Ovary (tissue), 9 donors: Measurements from ENCODE around the gene SPAG16. TPM values are rescaled to one million over a fixed set of nuclear protein-coding genes. Genes with fewer than 3 reads are reported as not detected.

Source experiments
- DNase-seq, 5 donors: peaks; one replicate each; pipeline ENCODE4 v3.0.0-alpha.2; 2019 to 2020
- H3K27ac ChIP-seq, 2 donors: fragments of 200-600 bp; one replicate each; pipeline versions ENCODE4 v1.5.1 to v1.8.0; 2019 to 2022
- H3K27me3 ChIP-seq: fragments of 200-600 bp; one replicate; pipeline ENCODE4 v1.8.0; 2022
- H3K36me3 ChIP-seq: fragments of 200-600 bp; sonication (generic); one replicate; pipeline ENCODE4 v1.5.1; 2019
- H3K4me1 ChIP-seq: one replicate; pipeline ENCODE4 v1.8.1; 2013; ENCODE audit warnings: mild to moderate bottlenecking, moderate library complexity; ENCODE audit not compliant: insufficient read depth
- H3K4me3 ChIP-seq: fragments of 200-600 bp; sonication (generic); one replicate; pipeline ENCODE4 v1.5.1; 2017
- H3K9me3 ChIP-seq, 2 donors: fragments of 200-600 bp in 1 of 2; sonication (generic) in 1 of 2; one replicate each; pipeline versions ENCODE4 v1.5.1 to v1.8.1; 2013 to 2019; ENCODE audit warnings: mild to moderate bottlenecking in 1 of 2, moderate library complexity in 1 of 2
- CTCF ChIP-seq, 3 donors: fragments of 450-650 bp in 2 of 3; fragments of 200-600 bp in 1 of 3; IDR thresholded peaks; one replicate each; pipeline versions ENCODE4 v1.5.1 to v1.8.0; 2016 to 2022; ENCODE audit warnings: antibody characterized with exemption in 3 of 3, mild to moderate bottlenecking in 1 of 3
- EP300 ChIP-seq: sonication (generic); formaldehyde crosslinking; IDR thresholded peaks from one replicate; pipeline ENCODE4 v1.6.1; 2017; ENCODE audit warnings: antibody characterized with exemption
- POLR2A ChIP-seq: fragments of 450-650 bp; IDR thresholded peaks from one replicate; pipeline ENCODE4 v1.6.1; 2017; ENCODE audit warnings: antibody characterized with exemption, mild to moderate bottlenecking, moderate library complexity
- WGBS, 3 donors: extraction: QIAGEN DNeasy Blood & Tissue Kit in 1 of 3; methylation state at CpG; one replicate each; pipeline versions ENCODE4 v1.1.5 to v1.1.7; 2013 to 2017; 5-methylcytosine and 5-hydroxymethylcytosine counted together
- intact Hi-C, 4 donors: fragments of 100-400 bp; cut with DNase I; formaldehyde crosslinking; loops; one replicate each; pipeline versions ENCODE4 v1.11.0 to v1.15.1; 2022 to 2023
- polyA plus RNA-seq, 2 donors: library from polyadenylated mRNA; stranded (reverse); fragments of 200-250 nt in 1 of 2; fragments of 350-450 nt in 1 of 2; fragmentation: Illumina TruSeq in 1 of 2; extraction: RNeasy Lipid Tissue Mini Kit (QIAGEN cat#74804) in 1 of 2; gene quantifications; one replicate each; pipeline ENCODE4 v1.2.3, GENCODE V29; 2013 to 2014
- total RNA-seq, 7 donors: library from RNA; depleted of rRNA in 2 of 7; stranded (reverse); fragments of >200 nt in 2 of 7; fragmentation: NEBNext Ultra II Directional in 3 of 7; extraction: Animal tissue kit (Norgen Biotek cat#: 25700) in 3 of 7; gene quantifications; one replicate each; pipeline versions ENCODE4 v1.1.0 to v1.2.4, GENCODE V29; 2016 to 2023
- donor health status: DM: no; HTN: no; CAD: no; lungs with moderate emphysema.
- donor health status: DM: no; HTN: no; CAD: no.
- donor health status: Bipolar disorder and iron deficiency.
- donor health status: DM: yes; HTN: yes; CAD: no.
- donor health status: DM: no; HTN: no; CAD: no.
- donor health status: DM: yes; HTN: yes; CAD: no.

Gene SPAG16
- total and polyA plus RNA-seq, 9 donors = 25.2 to 58.7 (median 28.9) TPM

- intact Hi-C loops = no loop called here
- WGBS, 3 donors = 61 to 79% (median 78%) methylated on average over 3 of the region's 3 CpGs
- no peaks in the 10 kb centered on the region for H3K27me3 ChIP-seq
- H3K27ac ChIP-seq = no peak overlapping the region
- TF ChIP-seq CTCF (IDR thresholded peaks at IDR 0.05) (no peak), EP300 (no peak), POLR2A (no peak)
- no peaks in the 10 kb centered on the region for H3K9me3 ChIP-seq
- H3K4me3 ChIP-seq = no peak overlapping the region
- H3K4me1 ChIP-seq = no peaks in the 10 kb centered on the region
- DNase-seq = no peak
- H3K36me3 ChIP-seq = no peaks in the 10 kb centered on the region
Measured at GRCh38 chr2:213920014-213920413, 635.8 kb downstream of the SPAG16 start.

- H3K27ac ChIP-seq = no peak overlapping the region
- H3K4me3 ChIP-seq = no peak overlapping the region
- no peak for DNase-seq
- H3K9me3 ChIP-seq = no peaks in the 10 kb centered on the region
- no peak for TF ChIP-seq POLR2A
- no peak for TF ChIP-seq CTCF (IDR thresholded peaks at IDR 0.05)
- TF ChIP-seq EP300 = no peak
- no peaks in the 10 kb centered on the region for H3K36me3 ChIP-seq
- H3K27me3 ChIP-seq = no peaks in the 10 kb centered on the region
- intact Hi-C loops = no loop called here
- 79 to 91% (median 88%) methylated on average over 3 of the region's 3 CpGs for WGBS, 3 donors
- no peaks in the 10 kb centered on the region for H3K4me1 ChIP-seq
Measured at GRCh38 chr2:213923543-213923942, 639.3 kb downstream of the SPAG16 start.

- DNase-seq = no peak
- H3K36me3 ChIP-seq = no peaks in the 10 kb centered on the region
- 83 to 91% (median 88%) methylated on average over 1 of the region's 1 CpG for WGBS, 3 donors
- no peak overlapping the region for H3K4me3 ChIP-seq
- intact Hi-C loops = no loop called here
- H3K27ac ChIP-seq = no peak overlapping the region
- TF ChIP-seq EP300 (no peak), CTCF (IDR thresholded peaks at IDR 0.05) (no peak), POLR2A (no peak)
- H3K4me1 ChIP-seq = no peaks in the 10 kb centered on the region
- no peaks in the 10 kb centered on the region for H3K27me3 ChIP-seq
- no peaks in the 10 kb centered on the region for H3K9me3 ChIP-seq
Measured at GRCh38 chr2:213934560-213934959, 650.3 kb downstream of the SPAG16 start.

GRCh38 chr2:213958086-213958485, 673.8 kb downstream of the SPAG16 start:
- Histone ChIP-seq H3K9me3 (no peaks in the 10 kb centered on the region), H3K27ac (no peak overlapping the region), H3K36me3 (no peaks in the 10 kb centered on the region), H3K4me1 (no peaks in the 10 kb centered on the region), H3K4me3 (no peak overlapping the region), H3K27me3 (no peaks in the 10 kb centered on the region)
- no peak for DNase-seq
- TF ChIP-seq EP300 (no peak), POLR2A (no peak), CTCF (IDR thresholded peaks at IDR 0.05) (no peak)
- WGBS, 3 donors = 72 to 82% (median 77%) methylated on average over 2 of the region's 2 CpGs
- intact Hi-C loops = no loop called here

- H3K4me3 ChIP-seq = no peak overlapping the region
- no peak overlapping the region for H3K27ac ChIP-seq
- no peaks in the 10 kb centered on the region for H3K4me1 ChIP-seq
- no peaks in the 10 kb centered on the region for H3K36me3 ChIP-seq
- H3K27me3 ChIP-seq = no peaks in the 10 kb centered on the region
- 88 to 92% (median 91%) methylated on average over 1 of the region's 1 CpG for WGBS, 3 donors
- no peak for TF ChIP-seq POLR2A
- H3K9me3 ChIP-seq = no peaks in the 10 kb centered on the region
- intact Hi-C loops = no loop called here
- no peak for DNase-seq
Measured at GRCh38 chr2:213959589-213959988, 675.3 kb downstream of the SPAG16 start.
